COR-L47 (cell line): ENCODE results near the gene PPP1R14B.

ENCODE experiments used
- DNase-seq: peaks from one replicate; lab custom pipeline; 2025; lab: John Stamatoyannopoulos, UW

PPP1R14B gene

GRCh38 chr11:64245797-64246620 lies 734 bp downstream of the PPP1R14B start:
- DNase-seq: no peak

GRCh38 chr11:64245401-64245796 lies 1.3 kb downstream of the PPP1R14B start:
- peak; percentile 55 for DNase-seq

- DNase-seq: no peak
These were observed 1.8 kb downstream of the PPP1R14B start for GRCh38 chr11:64244966-64245365.

- no peak for DNase-seq
These were observed 2.6 kb downstream of the PPP1R14B start for GRCh38 chr11:64244107-64244506.

- no peak for DNase-seq
These were observed 3.4 kb downstream of the PPP1R14B start for GRCh38 chr11:64243236-64243854.

- DNase-seq: no peak
These were observed 5.0 kb downstream of the PPP1R14B start for GRCh38 chr11:64241491-64242374.

GRCh38 chr11:64241241-64241490 lies 5.6 kb downstream of the PPP1R14B start:
- DNase-seq: peak; percentile 96

GRCh38 chr11:64240435-64241240 lies 6.1 kb downstream of the PPP1R14B start, which contains the start of gene FKBP2:
FKBP2 (plus strand) TSS chr11:64241095; CDS start chr11:64242388, 1,293 bp downstream.
- DNase-seq: peak; percentile 97

- DNase-seq: no peak
These were observed 6.9 kb downstream of the PPP1R14B start for GRCh38 chr11:64239662-64240434.

GRCh38 chr11:64238999-64239398 lies 7.7 kb downstream of the PPP1R14B start:
- no peak for DNase-seq

- peak; percentile 26 for DNase-seq
These were observed 8.7 kb downstream of the PPP1R14B start for GRCh38 chr11:64238076-64238475.

GRCh38 chr11:64237484-64237951 lies 9.2 kb downstream of the PPP1R14B start:
- peak; percentile 95 for DNase-seq

GRCh38 chr11:64235437-64236161 lies 11.1 kb downstream of the PPP1R14B start:
- DNase-seq: no peak

- DNase-seq: peak; percentile 56
These were observed 11.9 kb downstream of the PPP1R14B start for GRCh38 chr11:64234647-64235379.

GRCh38 chr11:64233913-64234586 lies 12.7 kb downstream of the PPP1R14B start, which contains the start of gene VEGFB:
VEGFB (plus strand) TSS chr11:64234584; CDS start chr11:64234834, 250 bp downstream.
- DNase-seq: peak; percentile 55

GRCh38 chr11:64232967-64233315 lies 13.8 kb downstream of the PPP1R14B start:
- no peak for DNase-seq

- DNase-seq: no peak
These were observed 14.4 kb downstream of the PPP1R14B start for GRCh38 chr11:64232182-64232966.

- no peak for DNase-seq
These were observed 15.2 kb downstream of the PPP1R14B start for GRCh38 chr11:64231546-64231945.
